RWPE1 (cell line): ENCODE measurements around the gene SV2B.

Experiments used
- CTCF ChIA-PET: fragments of 350-600 bp; sonication (Branson Sonifier 250); formaldehyde crosslinking; extraction: SDS; loops from one replicate; lab custom pipeline; 2021; lab: Yijun Ruan, JAX
- POLR2A ChIA-PET: fragments of 400-600 bp; formaldehyde crosslinking; extraction: SDS; loops from one replicate; lab custom pipeline; 2020; ENCODE audit warnings: antibody characterized with exemption; ENCODE audit not compliant: low non-redundant PET; lab: Yijun Ruan, JAX
- DNase-seq: peaks from one replicate; pipeline ENCODE4 v3.0.0; 2012; ENCODE audit warnings: low spot score
- H3K27ac ChIP-seq: fragments of 450-650 bp; 2 replicates; pipeline ENCODE4 v1.5.1; 2017
- TF ChIP-seq, protein P1 (sequence below): fragments of 450-650 bp; conservative IDR thresholded peaks from 2 replicates; pipeline ENCODE4 v1.5.1; 2017; ENCODE audit warnings: low read depth, mild to moderate bottlenecking

Gene SV2B

DNA sequence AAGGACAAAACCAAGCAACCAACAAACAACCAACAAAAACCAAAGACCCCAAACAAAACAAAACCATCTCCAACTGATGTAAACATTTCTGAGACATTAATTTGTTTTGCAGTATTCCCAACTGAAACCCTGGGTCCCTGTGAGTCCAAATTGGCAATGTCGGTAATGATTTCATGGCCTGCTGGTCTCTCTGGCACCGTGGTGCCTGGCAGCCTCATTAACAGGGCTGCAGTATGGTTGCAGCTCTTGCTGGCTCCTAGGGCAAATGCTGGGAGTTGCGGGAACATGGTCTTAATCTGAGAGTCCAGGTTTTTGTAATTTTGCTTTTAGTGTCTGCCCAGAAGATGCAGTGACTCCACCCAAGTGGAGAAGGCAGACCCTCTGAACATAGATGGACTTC lies 128.3 kb downstream of the SV2B start:
- TF ChIP-seq, protein P1, sequence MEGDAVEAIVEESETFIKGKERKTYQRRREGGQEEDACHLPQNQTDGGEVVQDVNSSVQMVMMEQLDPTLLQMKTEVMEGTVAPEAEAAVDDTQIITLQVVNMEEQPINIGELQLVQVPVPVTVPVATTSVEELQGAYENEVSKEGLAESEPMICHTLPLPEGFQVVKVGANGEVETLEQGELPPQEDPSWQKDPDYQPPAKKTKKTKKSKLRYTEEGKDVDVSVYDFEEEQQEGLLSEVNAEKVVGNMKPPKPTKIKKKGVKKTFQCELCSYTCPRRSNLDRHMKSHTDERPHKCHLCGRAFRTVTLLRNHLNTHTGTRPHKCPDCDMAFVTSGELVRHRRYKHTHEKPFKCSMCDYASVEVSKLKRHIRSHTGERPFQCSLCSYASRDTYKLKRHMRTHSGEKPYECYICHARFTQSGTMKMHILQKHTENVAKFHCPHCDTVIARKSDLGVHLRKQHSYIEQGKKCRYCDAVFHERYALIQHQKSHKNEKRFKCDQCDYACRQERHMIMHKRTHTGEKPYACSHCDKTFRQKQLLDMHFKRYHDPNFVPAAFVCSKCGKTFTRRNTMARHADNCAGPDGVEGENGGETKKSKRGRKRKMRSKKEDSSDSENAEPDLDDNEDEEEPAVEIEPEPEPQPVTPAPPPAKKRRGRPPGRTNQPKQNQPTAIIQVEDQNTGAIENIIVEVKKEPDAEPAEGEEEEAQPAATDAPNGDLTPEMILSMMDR = no peak
- H3K27ac ChIP-seq = no peak overlapping the region
- CTCF ChIA-PET = interaction anchor here (0.9 kb wide), 1 partner anchor 173 kb away, joined by 3 read pairs; no protein-coding TSS in a partner anchor
- POLR2A ChIA-PET = no interaction called here
- DNase-seq = no peak

DNA sequence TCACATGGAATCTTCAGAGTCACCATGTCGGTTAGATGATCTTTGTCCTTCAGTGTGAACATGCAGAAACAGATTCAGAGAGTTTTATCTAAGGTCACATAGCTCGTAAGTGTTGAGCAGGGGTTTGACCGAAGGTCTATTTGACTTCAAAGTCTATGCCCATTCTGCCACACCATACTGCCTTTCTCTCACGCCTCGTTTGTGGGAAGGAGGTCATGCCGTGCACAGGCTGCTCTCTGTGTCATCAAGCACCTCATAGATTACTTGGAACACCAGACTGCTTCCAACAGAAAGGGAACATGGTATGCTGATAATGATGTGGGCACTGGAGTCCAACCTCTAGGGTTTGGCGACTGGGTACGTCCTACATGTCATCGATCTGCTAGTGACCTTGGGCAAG lies 128.8 kb downstream of the SV2B start:
- TF ChIP-seq, protein P1 = no peak
- no peak overlapping the region for H3K27ac ChIP-seq
- ChIA-PET CTCF (interaction anchor here (0.9 kb wide), 1 partner anchor 173 kb away, joined by 3 read pairs; no protein-coding TSS in a partner anchor), POLR2A (no interaction called here)
- DNase-seq = no peak

DNA sequence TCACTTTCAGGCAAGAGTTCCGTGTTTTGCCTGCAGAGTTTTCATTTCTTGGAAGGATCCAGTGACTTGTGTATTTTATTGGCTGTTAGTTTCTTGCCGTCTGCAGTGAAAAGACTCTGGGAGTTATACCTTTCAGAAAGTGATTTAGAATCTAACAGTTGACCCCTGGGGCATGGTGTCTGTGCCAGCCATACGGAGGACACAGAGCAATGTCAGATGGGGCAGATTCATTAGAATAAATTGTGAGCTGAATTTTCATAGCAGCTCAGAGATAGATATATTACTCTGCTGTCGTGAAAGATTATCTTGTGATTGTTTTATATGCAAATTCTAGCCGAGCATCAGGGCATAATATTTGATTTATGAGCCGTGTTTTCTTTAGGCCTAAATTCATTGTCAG lies 131.6 kb downstream of the SV2B start:
- no peak overlapping the region for H3K27ac ChIP-seq
- TF ChIP-seq, protein P1 = no peak
- DNase-seq = no peak
- ChIA-PET POLR2A (no interaction called here), CTCF (no interaction called here)

DNA sequence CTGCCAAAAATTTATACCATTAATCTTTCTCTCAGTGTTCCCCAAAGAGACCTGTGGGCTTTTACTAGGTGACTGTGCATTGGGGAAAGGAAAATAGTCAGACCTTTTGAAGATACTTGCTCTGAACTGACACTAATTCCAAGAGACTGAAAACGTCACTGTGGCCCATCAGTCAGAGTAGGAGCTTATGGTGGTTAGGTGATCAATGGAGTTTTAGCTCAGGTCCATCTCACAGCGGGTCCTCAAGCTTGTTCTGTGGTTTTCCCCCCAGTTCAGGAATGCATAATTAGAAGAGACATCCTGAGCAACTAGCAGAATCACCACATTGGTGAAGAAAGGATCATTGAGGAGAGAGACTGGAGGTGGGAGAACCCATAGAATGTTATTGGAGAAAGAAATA lies 134.7 kb downstream of the SV2B start:
- no peak for DNase-seq
- H3K27ac ChIP-seq = no peak overlapping the region
- POLR2A ChIA-PET = no interaction called here
- CTCF ChIA-PET = interaction anchor here (1.0 kb wide), 1 partner anchor 10 kb away, joined by 4 read pairs; no protein-coding TSS in a partner anchor
- TF ChIP-seq, protein P1 = no peak

DNA sequence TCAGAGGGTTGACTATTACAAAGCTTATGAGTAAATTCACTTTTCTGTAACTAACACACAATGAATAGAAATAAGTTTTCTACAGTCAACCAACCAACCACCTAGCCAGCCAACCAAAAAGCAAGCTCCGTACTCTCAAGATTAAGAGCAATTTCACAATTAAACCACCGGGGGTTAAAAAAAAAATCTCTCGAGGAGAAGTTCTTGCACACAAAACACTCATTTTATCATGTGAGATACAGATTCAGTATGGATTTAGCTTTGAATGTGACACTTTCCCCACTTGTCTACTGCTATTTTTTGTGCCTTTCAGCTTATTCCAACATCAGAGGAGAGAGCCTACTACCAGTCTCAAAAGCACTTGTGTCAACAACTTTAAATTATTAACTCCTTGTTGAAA lies 135.3 kb downstream of the SV2B start:
- TF ChIP-seq, protein P1 = no peak
- ChIA-PET CTCF (interaction anchor here (0.7 to 1.1 kb wide), 3 partner anchors 9 to 53 kb away, joined by 3 to 4 read pairs (median 4); no protein-coding TSS in a partner anchor), POLR2A (no interaction called here)
- no peak overlapping the region for H3K27ac ChIP-seq
- DNase-seq = no peak

DNA sequence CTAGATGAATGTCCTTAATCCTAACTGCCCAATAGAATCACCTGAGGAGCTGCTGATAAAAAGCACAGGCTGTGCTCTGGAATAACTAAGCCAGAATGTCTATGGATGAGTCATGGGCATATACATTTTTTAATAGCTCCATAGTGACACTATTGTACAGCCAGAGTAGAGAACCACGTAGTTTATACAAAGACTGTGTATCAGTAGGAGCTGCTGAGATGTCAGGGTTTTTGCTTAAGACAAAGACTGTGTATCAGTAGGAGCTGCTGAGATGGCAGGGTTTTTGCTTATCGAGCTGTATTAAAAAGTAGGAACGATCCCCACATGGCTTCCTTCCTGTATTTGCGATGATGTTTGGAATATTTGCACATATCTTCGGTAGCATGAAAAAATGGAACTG lies 137.4 kb downstream of the SV2B start:
- DNase-seq = no peak
- CTCF ChIA-PET = interaction anchor here (0.6 kb wide), 1 partner anchor 18 kb away, joined by 3 read pairs; no protein-coding TSS in a partner anchor
- POLR2A ChIA-PET = no interaction called here
- TF ChIP-seq, protein P1 = no peak
- H3K27ac ChIP-seq = no peak overlapping the region
